HCT116 (cell line): Measurements from ENCODE around the gene PPP2R5C. TPM values are rescaled to one million over a fixed set of nuclear protein-coding genes. Genes with fewer than 3 reads are reported as not detected.
"Not testable (repeated sequence)": the region's sequence is repeated elsewhere in the genome, so short reads cannot be mapped to it uniquely, and the experiment has no call there.

Experiments
- ATAC-seq: fragments of 200-7000 bp; cut with Tn5 transposase; 2 replicates; pipeline ENCODE4 v1.9.1; 2020; ENCODE audit warnings: mild to moderate bottlenecking, moderate library complexity
- BruUV-seq: library from RNA; stranded (reverse); fragments of 400-500 nt; replicated peaks from 2 replicates; lab custom pipeline; 2021; lab: Mats Ljungman, UMichigan
- CTCF ChIA-PET: fragments of 300-600 bp; sonication (Branson Sonifier 250); formaldehyde crosslinking; loops from one replicate; lab custom pipeline; 2021; ENCODE audit warnings: antibody characterized with exemption; lab: Charles Lee
- POLR2A ChIA-PET: fragments of 300-600, 350-600 bp; sonication (Branson Sonifier 250); formaldehyde crosslinking; loops from one replicate; lab custom pipeline; 2021; ENCODE audit warnings: antibody characterized with exemption; lab: Charles Lee
- RAD21 ChIA-PET, 2 experiments: fragments of 300-600 bp; sonication (Branson Sonifier 250); formaldehyde crosslinking; loops; one replicate each; lab custom pipeline; 2023; ENCODE audit warnings: low total read pairs in 2 of 2; ENCODE audit not compliant: uncharacterized antibody in 2 of 2, unreplicated experiment in 2 of 2, low non-redundant PET in 1 of 2; lab: Charles Lee
- DNase-seq: peaks from one replicate; pipeline ENCODE4 v3.0.0-alpha.2; 2010; ENCODE audit warnings: low read depth, low spot score
- H2AFZ ChIP-seq: fragments of 200-600 bp; shearing (Covaris generic), sonication (generic); 2 replicates; pipeline ENCODE4 v1.6.1; 2017; ENCODE audit warnings: low read depth, mixed run types, mixed read lengths, antibody characterized with exemption, low read length; ENCODE audit not compliant: poor library complexity, severe bottlenecking
- H3K27ac ChIP-seq: 2 replicates; pipeline ENCODE4 v1.5.1; 2012; ENCODE audit warnings: low read depth, low read length
- H3K27me3 ChIP-seq: fragments of 200-600 bp; sonication (generic); 2 replicates; pipeline ENCODE4 v1.6.1; 2016; ENCODE audit warnings: mixed run types, low read length, mixed read lengths; ENCODE audit not compliant: insufficient read depth
- H3K36me3 ChIP-seq, 2 experiments: fragments of 200-500 bp in 1 of 2; fragments of 200-600 bp in 1 of 2; sonication (Bioruptor generic) in 1 of 2; sonication (generic) in 1 of 2; 2 replicates each; pipeline versions ENCODE4 v1.5.1 to v1.6.1; 2014 to 2016; ENCODE audit warnings: low read length in 2 of 2, inconsistent platforms in 1 of 2, mixed read lengths in 1 of 2, mixed run types in 1 of 2; ENCODE audit not compliant: insufficient read depth in 2 of 2, control insufficient read depth in 1 of 2
- H3K4me1 ChIP-seq, 2 experiments: fragments of 200-600 bp in 1 of 2; sonication (generic) in 1 of 2; 2 replicates each; pipeline versions ENCODE4 v1.5.1 to v1.6.1; 2012 to 2017; ENCODE audit warnings: low read length in 2 of 2, inconsistent platforms in 1 of 2, mild to moderate bottlenecking in 1 of 2, mixed read lengths in 1 of 2, mixed run types in 1 of 2, moderate library complexity in 1 of 2; ENCODE audit not compliant: insufficient read depth in 2 of 2, control insufficient read depth in 1 of 2
- H3K4me2 ChIP-seq: fragments of 200-600 bp; sonication (generic); 2 replicates; pipeline ENCODE4 v1.6.1; 2017; ENCODE audit warnings: mixed run types, low read length, mixed read lengths
- H3K4me3 ChIP-seq, 2 experiments: fragments of 200-600 bp in 1 of 2; sonication (generic) in 1 of 2; replicated peaks in 1 of 2; 2 replicates each; pipeline ENCODE4 v1.5.1; 2011 to 2016; ENCODE audit warnings: low read length in 2 of 2, control low read depth in 1 of 2, low read depth in 1 of 2, mild to moderate bottlenecking in 1 of 2, mixed read lengths in 1 of 2, mixed run types in 1 of 2
- H3K79me2 ChIP-seq: fragments of 200-600 bp; sonication (generic); 2 replicates; pipeline ENCODE4 v1.6.1; 2017; ENCODE audit warnings: mild to moderate bottlenecking, mixed run types, low read length, moderate library complexity, mixed read lengths; ENCODE audit not compliant: insufficient read depth
- H3K9ac ChIP-seq: fragments of 200-600 bp; sonication (generic); 2 replicates; pipeline ENCODE4 v1.6.1; 2016; ENCODE audit warnings: low read length, mixed read lengths
- H3K9me2 ChIP-seq: fragments of 200-600 bp; sonication (generic), shearing (Covaris generic); 2 replicates; pipeline ENCODE4 v1.6.1; 2017; ENCODE audit warnings: mixed run types, mild to moderate bottlenecking, moderate library complexity; ENCODE audit not compliant: insufficient read depth
- H3K9me3 ChIP-seq, 2 experiments: fragments of 200-500 bp in 1 of 2; fragments of 200-600 bp in 1 of 2; sonication (Bioruptor generic) in 1 of 2; sonication (generic) in 1 of 2; 2 replicates each; pipeline ENCODE4 v1.6.1; 2014 to 2017; ENCODE audit warnings: low read length in 2 of 2, mixed read lengths in 2 of 2, inconsistent platforms in 1 of 2, low read depth in 1 of 2, mild to moderate bottlenecking in 1 of 2, mixed run types in 1 of 2, moderate library complexity in 1 of 2; ENCODE audit not compliant: control insufficient read depth in 1 of 2, insufficient read depth in 1 of 2
- H4K20me1 ChIP-seq: fragments of 200-600 bp; sonication (generic), shearing (Covaris generic); 2 replicates; pipeline ENCODE4 v1.6.1; 2017; ENCODE audit warnings: mixed run types, mild to moderate bottlenecking, moderate library complexity; ENCODE audit not compliant: insufficient read depth
- EGR1 ChIP-seq: IDR thresholded peaks from 2 replicates; pipeline ENCODE4 v1.6.1; 2012; ENCODE audit warnings: low read depth
- EZH2 ChIP-seq: fragments of 200-600 bp; sonication (generic); IDR thresholded peaks from 2 replicates; pipeline ENCODE4 v1.6.1; 2017; ENCODE audit warnings: antibody characterized with exemption, mixed run types
- MAX ChIP-seq: IDR thresholded peaks from 2 replicates; pipeline ENCODE4 v1.6.1; 2012
- POLR2AphosphoS5 ChIP-seq: IDR thresholded peaks from 2 replicates; pipeline ENCODE4 v1.6.1; 2011; ENCODE audit warnings: mild to moderate bottlenecking, low read depth, low read length, moderate library complexity
- SRF ChIP-seq: IDR thresholded peaks from 2 replicates; pipeline ENCODE4 v1.6.1; 2012; ENCODE audit warnings: low read depth
- YY1 ChIP-seq: IDR thresholded peaks from 2 replicates; pipeline ENCODE4 v1.6.1; 2011; ENCODE audit warnings: low read length, low read depth, moderate library complexity, mild to moderate bottlenecking; ENCODE audit not compliant: insufficient replicate concordance; ENCODE audit errors: extremely low read depth
- ZBTB33 ChIP-seq: IDR thresholded peaks from 2 replicates; pipeline ENCODE4 v1.6.1; 2011; ENCODE audit warnings: mild to moderate bottlenecking, low read length, moderate library complexity; ENCODE audit not compliant: insufficient replicate concordance; ENCODE audit errors: extremely low read depth
- intact Hi-C: fragments of 100-400 bp; cut with micrococcal nuclease; formaldehyde crosslinking; loops from 2 replicates; pipeline ENCODE4 v1.10.0; 2022
- total RNA-seq: library from RNA; stranded (reverse); gene quantifications from one replicate; pipeline ENCODE4 v1.2.1, GENCODE V29; 2021; ENCODE audit not compliant: unreplicated experiment

Gene PPP2R5C
- total RNA-seq, 1 experiment from 2014 or later: 117 TPM

- RAD21 ChIA-PET, POLR2A ChIA-PET, H3K27me3 ChIP-seq, H3K9me3 ChIP-seq, intact Hi-C loops, H3K36me3 ChIP-seq, H3K9me2 ChIP-seq, H3K9ac ChIP-seq, H2AFZ ChIP-seq, H3K4me2 ChIP-seq, H3K79me2 ChIP-seq, H4K20me1 ChIP-seq, CTCF ChIA-PET, DNase-seq, BruUV-seq, H3K27ac ChIP-seq, H3K4me3 ChIP-seq, ATAC-seq: not testable (repeated sequence)
- peaks cover 2 to 16% of the 10 kb centered on the region in 2 experiments for H3K4me1 ChIP-seq
These were observed 49.2 kb upstream of the PPP2R5C start for GRCh38 chr14:101712341-101712740.

- BruUV-seq, RAD21 ChIA-PET, CTCF ChIA-PET: not testable (repeated sequence)
These were observed 48.4 kb upstream of the PPP2R5C start for GRCh38 chr14:101713091-101713490.

GRCh38 chr14:101713621-101714349 lies 47.7 kb upstream of the PPP2R5C start:
- H3K9me3 ChIP-seq: peaks cover 0 to 5% of the 10 kb centered on the region in 2 experiments; a peak in 1 of 4 replicates
- H3K27ac ChIP-seq: no peak overlapping the region
- H3K9ac ChIP-seq: no peak overlapping the region
- H3K79me2 ChIP-seq: no peaks in the 10 kb centered on the region
- intact Hi-C loops: no loop called here
- H2AFZ ChIP-seq: no peak overlapping the region
- H3K36me3 ChIP-seq: no peaks in the 10 kb centered on the region
- DNase-seq: no peak
- no peaks in the 10 kb centered on the region for H3K9me2 ChIP-seq
- peaks cover 0 to 9% of the 10 kb centered on the region in 2 experiments; a peak in 2 of 4 replicates for H3K4me1 ChIP-seq
- ChIA-PET CTCF (no interaction called here), POLR2A (no interaction called here), RAD21 (no interaction called here)
- no peak overlapping the region for H3K4me3 ChIP-seq
- no peak for ATAC-seq
- BruUV-seq: no TSS peak
- H3K4me2 ChIP-seq: no peak overlapping the region
- H4K20me1 ChIP-seq: no peaks in the 10 kb centered on the region
- no peaks in the 10 kb centered on the region for H3K27me3 ChIP-seq
- TF ChIP-seq YY1 (no peak), ZBTB33 (no peak), MAX (no peak), EGR1 (no peak), POLR2AphosphoS5 (no peak), EZH2 (no peak), SRF (no peak)

More at GRCh38 chr14:101713091-101713490, 48.4 kb upstream of the PPP2R5C start:
- H3K4me3 ChIP-seq, H3K27me3 ChIP-seq, H3K9ac ChIP-seq, H2AFZ ChIP-seq, H3K36me3 ChIP-seq, H3K4me1 ChIP-seq, H3K9me2 ChIP-seq, H3K27ac ChIP-seq, DNase-seq, POLR2A ChIA-PET, H4K20me1 ChIP-seq, H3K9me3 ChIP-seq, intact Hi-C loops, H3K79me2 ChIP-seq, H3K4me2 ChIP-seq, ATAC-seq: not testable (repeated sequence)
